Stimulated activated CD4-positive, alpha-beta T cell treated with anti-CD3 and anti-CD28 coated beads, Interleukin-12 subunit alpha, Interleukin-12 subunit beta, amount 100 ng/mL, for 4 hours (primary cell): ENCODE data around the gene FLRT1.
A peak's percentile ranks its signal among the peaks of the same experiment; 100 is the strongest.

ENCODE experiments used
- DNase-seq: peaks from one replicate; pipeline ENCODE4 v3.0.0-alpha.2; 2020

FLRT1 gene

GRCh38 chr11:64035576-64035975 is at the start of gene FLRT1:
Gene FLRT1, plus strand, starts transcription at chr11:64035931. Its CDS starts 80,337 bp downstream, at chr11:64116268.
- no peak for DNase-seq

DNA sequence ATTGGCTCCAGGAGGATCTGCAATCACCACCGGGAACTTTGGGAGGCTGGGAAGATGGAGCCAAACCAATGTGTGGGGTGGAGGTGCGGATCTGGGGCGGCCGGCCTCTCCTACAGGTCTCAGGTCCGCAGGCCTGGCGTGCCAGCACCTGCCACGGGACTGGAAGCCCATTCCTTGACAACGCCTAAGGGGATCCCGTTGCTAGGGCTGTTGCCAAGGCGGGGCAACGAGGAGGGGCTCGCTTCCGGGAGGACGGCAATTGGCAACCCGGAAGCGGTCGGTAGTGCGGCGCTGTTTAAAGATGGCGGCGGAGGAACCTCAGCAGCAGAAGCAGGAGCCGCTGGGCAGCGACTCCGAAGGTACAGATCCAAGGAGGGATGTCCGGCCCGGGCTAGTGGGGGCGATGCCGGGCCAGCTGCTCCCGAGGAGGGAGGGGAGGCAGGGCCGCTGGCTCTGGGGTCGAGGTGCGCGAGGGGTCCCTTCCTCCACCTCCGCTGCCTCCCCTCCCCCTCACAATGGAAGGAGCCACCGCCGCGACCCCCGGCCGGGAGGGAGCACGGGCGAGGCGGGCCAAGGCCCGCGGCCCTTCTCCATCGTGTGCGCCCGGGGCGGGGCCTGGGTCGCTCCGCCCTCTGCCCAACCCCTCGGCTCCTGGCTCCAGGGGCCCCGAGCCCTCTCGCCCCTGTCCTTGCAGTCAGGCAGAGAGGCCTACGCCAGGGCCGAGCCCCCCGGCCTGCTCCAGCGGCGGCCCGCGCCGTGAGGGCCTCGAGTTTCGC is 49.4 kb upstream of the FLRT1 start, which contains the start of gene OTUB1:
Gene OTUB1, plus strand, starts transcription at position 283 of the 776 bp plus-strand sequence. Its CDS starts 19 bp downstream, at position 302.
- peak; percentile 84 for DNase-seq

GRCh38 chr11:63986932-63987513 is 48.7 kb upstream of the FLRT1 start:
- DNase-seq: no peak

DNA sequence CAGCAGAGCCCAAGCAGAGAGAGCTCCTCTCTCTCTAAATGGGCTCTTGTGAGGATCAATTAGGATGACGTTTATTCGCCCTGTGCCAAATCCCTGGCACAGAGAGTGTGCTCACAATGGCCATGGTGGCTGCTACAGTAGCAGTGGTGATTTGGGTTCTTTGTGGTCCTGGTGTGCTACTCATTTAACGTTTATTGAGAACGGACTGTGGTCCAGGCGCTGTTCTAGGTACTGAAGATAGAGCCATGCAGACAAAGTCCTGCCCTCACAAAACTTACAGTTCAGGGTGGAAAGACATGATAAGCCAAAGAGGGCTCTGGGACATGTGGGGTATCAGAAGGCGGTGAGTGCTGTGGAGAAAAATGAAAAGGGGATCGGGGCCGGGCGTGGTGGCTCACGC is 44.2 kb upstream of the FLRT1 start:
- no peak for DNase-seq

DNA sequence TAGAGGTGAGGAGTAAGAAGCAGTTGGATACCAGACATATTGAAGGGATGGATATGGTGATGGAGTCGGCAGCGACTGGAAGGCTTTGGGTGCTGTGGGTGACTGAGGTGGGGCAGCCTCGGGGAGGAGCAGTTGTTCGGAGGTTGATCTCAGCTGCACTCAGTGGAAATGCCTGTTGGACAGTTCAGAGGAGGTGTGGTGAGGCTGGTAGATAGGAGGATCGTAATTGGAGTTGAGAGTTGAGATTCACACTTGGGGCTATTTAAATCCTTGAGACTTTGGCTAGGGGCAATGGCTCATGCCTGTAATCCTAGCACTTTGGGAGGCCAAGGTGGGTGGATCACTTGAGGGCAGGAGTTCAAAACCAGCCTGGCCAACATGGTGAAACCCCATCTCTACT is 42.6 kb upstream of the FLRT1 start:
- no peak for DNase-seq

DNA sequence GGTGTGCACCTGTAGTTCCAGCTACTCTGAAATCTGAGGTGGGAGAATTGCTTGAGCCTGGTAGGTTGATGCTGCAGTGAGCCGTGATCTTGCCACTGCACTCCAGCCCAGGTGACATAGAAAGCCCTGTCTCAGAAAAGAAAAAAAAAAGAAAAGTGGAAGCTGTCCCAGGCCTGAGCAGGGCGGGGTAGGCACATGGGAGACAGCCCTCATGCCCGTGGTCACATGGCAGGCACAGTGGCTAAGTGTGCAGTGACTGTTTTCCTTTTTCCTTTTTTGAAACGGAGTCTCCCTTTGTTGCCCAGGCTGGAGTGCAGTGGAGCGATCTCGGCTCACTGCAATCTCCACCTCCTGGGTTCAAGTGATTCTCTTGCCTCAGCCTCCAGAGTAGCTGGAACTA is 41.7 kb upstream of the FLRT1 start:
- DNase-seq: no peak

GRCh38 chr11:63996512-63996911 is 39.2 kb upstream of the FLRT1 start:
- DNase-seq: no peak

GRCh38 chr11:63997104-63997700 is 38.5 kb upstream of the FLRT1 start:
- no peak for DNase-seq

GRCh38 chr11:63997801-63998337 is 37.9 kb upstream of the FLRT1 start:
- no peak for DNase-seq

GRCh38 chr11:63998558-63999348 is 37.0 kb upstream of the FLRT1 start:
- peak; percentile 6 for DNase-seq

DNA sequence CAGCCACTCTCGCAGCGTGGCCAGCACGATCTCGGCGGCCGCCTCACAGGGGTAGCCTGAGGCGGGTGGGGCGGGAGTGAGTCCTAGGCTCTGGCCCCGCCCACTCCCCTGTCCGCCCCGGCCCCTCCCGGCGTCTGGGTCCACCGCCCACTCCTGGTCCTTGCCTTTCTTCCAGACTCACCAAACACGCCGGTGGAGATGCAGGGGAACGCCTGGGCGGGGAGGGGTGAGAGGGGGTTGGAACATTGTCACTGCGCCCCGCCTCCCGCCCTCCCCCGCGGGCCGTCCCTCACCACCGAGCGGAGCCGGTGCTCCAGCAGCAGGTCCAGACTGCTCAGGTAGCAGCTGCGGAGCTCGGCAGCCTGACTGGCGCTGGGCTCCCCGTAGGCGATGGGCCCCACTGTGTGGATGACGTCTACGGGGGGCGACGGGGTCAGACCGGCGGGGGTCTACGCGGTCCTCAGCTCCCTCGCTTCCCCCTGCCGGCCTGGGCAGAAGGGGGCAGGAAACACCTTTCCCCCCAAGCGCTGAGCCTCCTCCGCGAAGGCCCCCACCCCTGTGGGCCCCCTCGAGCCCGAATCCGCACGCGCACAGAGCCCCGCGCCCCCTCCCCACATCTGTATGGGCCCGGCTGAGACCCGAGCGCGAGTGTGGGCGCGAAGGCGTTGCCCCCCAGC is 36.2 kb upstream of the FLRT1 start:
- peak; percentile 65 for DNase-seq

- peak; percentile 73 for DNase-seq
Observed at GRCh38 chr11:64000026-64000739, 35.5 kb upstream of the FLRT1 start.

DNA sequence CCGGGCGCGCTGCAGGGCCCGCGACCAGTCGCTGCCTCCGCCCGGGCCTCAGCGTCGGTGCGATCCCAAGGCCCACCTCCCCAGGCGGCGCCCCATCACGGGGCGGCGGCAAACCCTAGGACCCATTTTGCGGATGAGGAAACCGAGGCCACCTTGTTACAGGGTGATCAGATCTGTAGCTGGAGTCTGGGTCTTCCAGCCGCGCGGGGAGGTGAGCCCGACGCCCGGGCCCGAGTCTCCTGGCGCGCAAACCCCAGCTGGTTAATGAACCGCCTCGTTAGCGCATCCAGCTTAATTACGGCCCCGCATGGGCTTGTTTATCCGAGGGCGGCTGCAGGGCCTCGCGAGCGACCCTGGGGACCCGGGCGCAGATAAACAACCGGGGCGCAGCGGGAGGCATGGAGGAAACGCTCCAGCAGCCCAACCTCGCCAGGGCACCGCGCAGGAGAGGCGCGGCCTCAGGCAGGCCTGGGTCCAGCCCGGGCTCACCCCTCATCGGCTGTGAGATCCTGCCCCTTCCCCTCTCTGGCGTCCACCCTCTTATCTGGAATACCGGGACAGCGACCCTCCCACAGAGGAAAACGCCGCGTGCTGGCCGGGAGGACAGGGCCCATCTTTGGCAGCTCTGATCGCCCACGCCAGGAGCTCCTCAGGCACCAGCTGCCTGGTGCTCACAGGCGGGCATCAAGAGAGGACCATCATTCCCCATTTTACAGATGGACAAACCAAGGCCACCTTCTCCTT is 34.8 kb upstream of the FLRT1 start:
- no peak for DNase-seq

DNA sequence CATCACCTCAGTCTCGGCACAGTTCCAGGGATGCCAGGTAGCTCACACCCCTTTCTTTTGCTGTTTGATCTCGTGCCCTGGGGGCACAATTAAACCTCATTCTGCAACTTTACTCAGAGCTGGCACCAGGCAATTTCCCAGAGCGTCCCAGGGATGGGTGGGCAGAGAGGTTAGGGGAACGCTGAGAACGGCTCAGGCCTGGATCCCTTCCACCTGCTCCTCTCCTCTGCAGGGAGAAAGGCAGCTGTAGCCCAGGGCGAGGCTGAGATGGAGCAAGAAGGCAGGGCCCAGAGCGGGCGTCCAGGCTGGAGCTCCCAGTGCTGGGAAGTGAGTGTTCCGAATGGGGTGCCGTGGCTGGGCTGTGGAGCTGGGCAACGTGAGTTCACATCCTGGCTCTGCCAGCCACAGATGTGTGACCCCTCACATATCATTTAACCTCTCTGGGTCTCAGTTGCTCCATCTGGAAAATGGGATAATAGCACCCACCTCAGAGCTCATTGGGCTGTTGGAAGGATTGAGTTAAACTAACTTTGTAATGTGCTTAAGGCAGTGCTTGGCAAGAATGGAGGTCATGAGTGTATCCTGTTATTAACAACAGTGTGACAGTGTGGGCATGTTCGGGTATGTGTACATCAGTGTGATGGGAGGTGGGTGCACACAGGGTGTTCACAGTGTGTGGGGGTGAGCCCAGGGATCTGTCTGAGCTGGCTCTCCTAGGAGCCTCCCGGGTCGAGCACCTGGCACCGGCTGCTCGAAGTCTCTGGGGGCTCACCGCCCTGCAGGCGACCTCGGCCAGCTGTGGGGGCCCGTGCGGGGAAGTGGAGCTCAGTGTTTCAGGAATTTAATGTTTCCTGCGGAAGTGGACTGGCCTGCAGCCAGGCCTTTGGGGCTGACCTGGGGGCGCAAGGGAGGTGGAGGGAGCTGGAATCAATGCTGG is 34.0 kb upstream of the FLRT1 start:
- DNase-seq: no peak

GRCh38 chr11:64003807-64004589 is 31.7 kb upstream of the FLRT1 start:
- no peak for DNase-seq

DNA sequence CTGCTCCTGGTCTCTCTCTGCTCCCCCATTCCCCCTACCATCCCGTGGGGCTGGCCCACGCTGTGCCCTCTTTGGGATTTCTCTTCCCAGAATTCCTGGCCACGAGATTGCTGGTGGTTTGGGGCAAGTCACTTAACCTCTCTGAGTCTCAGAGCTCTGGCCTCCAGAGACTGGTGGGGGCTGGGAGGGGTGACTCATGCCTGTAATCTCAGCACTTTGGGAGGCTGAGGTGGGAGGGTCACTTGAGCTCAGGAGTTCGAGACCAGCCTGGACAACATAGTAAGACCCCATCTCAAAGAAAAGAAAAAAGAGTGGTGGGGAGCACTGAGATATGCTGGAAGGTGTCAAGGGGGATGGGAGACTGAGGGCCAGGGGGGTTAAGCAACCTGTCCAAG is 31.1 kb upstream of the FLRT1 start:
- no peak for DNase-seq

DNA sequence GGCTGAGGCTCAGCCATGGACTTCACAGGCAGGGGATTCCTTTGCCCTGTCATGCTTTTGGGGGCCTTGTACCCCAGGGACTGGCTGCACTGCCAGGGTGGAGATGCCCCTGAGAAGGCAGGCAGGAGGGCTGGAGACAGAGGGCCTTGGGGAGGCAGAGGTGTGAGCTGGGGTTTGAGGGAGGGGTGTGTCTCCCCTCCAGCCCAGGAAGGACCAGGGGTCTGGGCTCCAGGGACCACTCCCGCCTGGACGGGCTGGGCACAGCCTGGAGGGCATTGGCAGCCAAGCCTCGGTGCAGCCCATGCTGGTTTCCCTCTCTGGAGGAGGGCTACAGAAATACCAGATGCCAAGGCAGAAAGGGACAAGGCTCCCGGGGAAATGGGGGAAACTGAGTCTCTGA is 30.0 kb upstream of the FLRT1 start:
- no peak for DNase-seq

DNA sequence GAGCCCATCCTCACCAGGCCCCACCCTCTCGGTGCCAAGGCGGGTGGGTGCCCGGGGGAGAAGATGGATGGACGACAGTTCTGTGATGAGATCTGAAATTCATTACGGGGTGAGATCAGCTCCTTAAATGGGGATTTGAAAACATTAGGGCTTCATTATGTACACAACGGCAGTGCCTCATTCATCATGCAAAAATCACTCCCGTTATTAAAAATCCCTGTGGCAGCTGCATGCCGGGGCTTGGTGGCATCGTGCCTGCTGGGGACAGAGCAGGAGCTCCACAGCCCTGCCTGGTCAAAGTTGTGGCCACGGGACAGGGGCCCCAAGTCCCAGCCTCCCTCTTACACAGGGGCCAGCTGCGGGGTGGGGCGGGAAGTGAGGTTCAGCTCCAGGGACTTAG is 29.3 kb upstream of the FLRT1 start:
- DNase-seq: no peak

DNA sequence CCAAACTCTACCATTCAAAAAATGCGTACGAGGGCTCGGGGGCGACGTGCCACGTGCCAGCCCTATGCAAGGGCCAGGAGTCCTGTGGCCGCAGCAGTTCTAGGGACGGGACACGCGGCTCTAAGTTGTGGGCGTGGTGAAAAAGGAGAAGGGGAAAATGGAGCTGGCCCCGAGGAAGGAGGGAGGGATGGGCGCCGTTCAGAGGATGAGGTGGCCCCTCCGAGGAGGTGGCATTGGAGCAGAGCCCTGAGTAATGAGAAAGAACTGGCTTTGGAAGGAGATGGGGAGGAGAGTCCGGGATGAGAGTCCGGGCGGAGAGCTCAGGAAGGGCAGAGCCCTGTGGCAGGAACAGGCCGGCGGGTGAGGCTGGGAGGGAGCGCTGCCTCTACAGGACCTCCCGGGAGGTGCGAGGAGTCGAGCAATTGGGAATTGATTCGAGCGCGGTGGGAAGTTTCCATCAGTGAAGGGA is 28.5 kb upstream of the FLRT1 start:
- no peak for DNase-seq
